ENCODE data around the gene HSD11B2.

DNA sequence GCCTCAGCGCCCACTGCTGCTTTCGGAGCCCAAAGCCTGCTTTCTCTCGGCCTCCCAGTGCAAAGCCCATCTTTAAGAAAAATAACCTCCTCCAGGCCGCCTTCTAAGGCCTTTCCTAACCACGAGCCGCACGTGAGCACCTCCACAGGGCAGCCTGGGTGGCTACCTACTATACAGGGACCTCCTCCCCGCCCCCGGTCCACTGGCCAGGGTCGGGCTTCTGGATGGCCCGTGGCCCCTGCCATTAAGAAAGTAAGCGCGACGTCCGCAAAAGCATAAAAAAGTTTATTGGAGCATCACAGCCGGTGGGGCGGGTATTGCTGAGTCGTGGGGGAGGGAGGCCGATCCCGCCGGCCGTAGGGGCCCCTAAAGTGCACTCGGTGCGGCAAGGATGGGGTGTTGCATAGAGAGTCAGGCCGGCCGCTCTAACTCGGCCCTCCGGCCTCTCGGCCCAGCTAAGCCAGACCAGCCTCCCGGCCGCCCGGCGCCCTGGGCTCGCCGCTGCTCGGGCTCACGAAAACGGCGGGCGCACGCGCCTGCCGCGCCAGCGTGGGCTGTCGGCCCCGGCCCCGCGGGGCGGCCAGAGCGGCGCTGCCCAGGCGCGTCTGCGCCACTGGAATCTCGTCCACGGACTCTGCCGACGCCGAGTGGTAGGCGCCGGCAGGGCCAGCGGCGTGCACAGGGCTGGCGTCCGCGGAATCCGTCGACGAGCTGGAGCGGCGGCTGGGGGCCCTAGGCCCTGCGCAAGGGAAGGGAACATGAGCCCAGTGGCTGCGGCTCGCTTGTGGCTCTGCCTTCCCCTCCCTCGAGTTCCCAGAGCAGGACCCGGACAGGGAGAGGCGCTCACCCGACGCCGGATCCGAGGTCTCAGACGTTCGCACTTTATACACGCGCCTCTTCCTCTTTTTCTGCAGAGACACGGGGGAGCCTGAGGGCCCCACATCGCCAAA is 36.5 kb upstream of the HSD11B2 start:
- TF ChIP-seq POLR2AphosphoS5 (IDR thresholded peaks at IDR 0.05; ENCODE audit: insufficient read depth, low read depth, low read length) (peak; percentile 17), POLR2A (IDR thresholded peaks at IDR 0.05; ENCODE audit: low read depth, low read length) (no peak), EZH2 (IDR thresholded peaks at IDR 0.05; ENCODE audit: borderline replicate concordance, low read depth, low read length, severe bottlenecking) (peak; percentile 69), JUN (IDR thresholded peaks at IDR 0.05; ENCODE audit: borderline replicate concordance, insufficient read depth, insufficient read length, low read depth) (no peak)
- TF ChIP-seq, protein P1, sequence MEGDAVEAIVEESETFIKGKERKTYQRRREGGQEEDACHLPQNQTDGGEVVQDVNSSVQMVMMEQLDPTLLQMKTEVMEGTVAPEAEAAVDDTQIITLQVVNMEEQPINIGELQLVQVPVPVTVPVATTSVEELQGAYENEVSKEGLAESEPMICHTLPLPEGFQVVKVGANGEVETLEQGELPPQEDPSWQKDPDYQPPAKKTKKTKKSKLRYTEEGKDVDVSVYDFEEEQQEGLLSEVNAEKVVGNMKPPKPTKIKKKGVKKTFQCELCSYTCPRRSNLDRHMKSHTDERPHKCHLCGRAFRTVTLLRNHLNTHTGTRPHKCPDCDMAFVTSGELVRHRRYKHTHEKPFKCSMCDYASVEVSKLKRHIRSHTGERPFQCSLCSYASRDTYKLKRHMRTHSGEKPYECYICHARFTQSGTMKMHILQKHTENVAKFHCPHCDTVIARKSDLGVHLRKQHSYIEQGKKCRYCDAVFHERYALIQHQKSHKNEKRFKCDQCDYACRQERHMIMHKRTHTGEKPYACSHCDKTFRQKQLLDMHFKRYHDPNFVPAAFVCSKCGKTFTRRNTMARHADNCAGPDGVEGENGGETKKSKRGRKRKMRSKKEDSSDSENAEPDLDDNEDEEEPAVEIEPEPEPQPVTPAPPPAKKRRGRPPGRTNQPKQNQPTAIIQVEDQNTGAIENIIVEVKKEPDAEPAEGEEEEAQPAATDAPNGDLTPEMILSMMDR (IDR thresholded peaks at IDR 0.05; ENCODE audit: extremely low read depth in 1 of 2, insufficient read depth in 1 of 2, low read depth in 1 of 2, low read length in 2 of 2), result no peak
